GM18502 (cell line): ENCODE data around the gene SCAMP5.

Experiments used
- ATAC-seq: cut with Tn5 transposase; IDR thresholded peaks from one replicate; pipeline ENCODE4 v1.9.1; 2021; ENCODE audit warnings: mild to moderate bottlenecking; ENCODE audit not compliant: unreplicated experiment, poor library complexity

Gene SCAMP5, protein sequence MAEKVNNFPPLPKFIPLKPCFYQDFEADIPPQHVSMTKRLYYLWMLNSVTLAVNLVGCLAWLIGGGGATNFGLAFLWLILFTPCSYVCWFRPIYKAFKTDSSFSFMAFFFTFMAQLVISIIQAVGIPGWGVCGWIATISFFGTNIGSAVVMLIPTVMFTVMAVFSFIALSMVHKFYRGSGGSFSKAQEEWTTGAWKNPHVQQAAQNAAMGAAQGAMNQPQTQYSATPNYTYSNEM

DNA sequence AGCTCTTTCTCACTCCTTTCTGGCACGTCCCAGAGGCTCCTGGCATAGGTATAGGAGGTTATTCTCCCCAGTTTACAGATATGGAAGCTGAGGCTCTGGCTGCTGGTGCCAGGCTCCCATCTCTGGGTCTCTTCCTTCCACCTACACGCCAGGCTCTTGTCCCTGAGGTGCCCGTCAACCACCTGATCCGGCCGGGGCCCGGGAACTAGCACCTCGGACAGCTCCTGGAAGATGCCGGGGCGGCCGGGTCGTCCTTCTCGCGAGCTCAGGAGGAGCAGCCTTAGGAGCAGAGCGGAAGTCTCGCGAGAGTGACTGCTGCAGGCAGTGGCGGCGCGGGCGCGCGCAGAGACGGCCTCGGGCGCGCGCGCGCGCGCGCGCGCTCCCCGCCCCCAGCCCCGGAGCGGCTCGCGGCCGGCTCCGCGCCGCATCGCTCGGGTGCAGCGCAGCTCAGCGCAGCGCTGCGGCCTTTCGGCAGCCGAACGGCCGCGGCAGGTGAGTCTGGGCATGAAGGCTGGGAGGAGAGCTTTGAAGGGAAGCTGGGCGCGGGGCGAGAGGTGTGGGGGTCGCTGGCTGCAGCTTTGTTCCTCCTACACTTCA is at the start of gene SCAMP5:
Gene SCAMP5, plus strand, starts transcription at position 382 of the 597 bp plus-strand sequence. CDS start 16,277 bp downstream, outside the sequence.
- ATAC-seq, result peak; percentile 73

- ATAC-seq, result no peak
These were observed 45.1 kb upstream of the SCAMP5 start for GRCh38 chr15:74950078-74950908.

GRCh38 chr15:74951006-74951405 is 44.4 kb upstream of the SCAMP5 start:
- ATAC-seq, result no peak

DNA sequence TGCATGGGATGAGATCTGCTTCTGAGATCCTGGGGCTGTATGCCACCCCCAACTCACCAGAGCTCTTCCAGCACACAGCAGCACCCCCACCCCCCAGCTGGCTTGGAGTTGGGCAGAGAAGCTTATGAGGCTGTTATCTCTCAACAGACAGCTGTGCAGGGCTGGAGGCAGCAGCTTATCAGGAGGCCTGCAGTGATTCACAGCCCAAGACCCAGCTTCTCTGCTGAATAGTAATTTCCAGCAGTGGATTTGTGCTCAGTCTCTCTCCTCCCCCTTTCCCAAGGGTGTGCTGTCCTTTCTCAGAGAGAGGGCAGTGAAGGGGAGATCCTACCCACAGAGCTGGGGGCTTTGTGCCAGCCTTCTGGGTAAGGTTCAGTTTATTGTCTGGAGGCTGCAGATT is 40.8 kb upstream of the SCAMP5 start:
- ATAC-seq, result no peak

GRCh38 chr15:74955017-74955416 is 40.3 kb upstream of the SCAMP5 start:
- ATAC-seq, result no peak

DNA sequence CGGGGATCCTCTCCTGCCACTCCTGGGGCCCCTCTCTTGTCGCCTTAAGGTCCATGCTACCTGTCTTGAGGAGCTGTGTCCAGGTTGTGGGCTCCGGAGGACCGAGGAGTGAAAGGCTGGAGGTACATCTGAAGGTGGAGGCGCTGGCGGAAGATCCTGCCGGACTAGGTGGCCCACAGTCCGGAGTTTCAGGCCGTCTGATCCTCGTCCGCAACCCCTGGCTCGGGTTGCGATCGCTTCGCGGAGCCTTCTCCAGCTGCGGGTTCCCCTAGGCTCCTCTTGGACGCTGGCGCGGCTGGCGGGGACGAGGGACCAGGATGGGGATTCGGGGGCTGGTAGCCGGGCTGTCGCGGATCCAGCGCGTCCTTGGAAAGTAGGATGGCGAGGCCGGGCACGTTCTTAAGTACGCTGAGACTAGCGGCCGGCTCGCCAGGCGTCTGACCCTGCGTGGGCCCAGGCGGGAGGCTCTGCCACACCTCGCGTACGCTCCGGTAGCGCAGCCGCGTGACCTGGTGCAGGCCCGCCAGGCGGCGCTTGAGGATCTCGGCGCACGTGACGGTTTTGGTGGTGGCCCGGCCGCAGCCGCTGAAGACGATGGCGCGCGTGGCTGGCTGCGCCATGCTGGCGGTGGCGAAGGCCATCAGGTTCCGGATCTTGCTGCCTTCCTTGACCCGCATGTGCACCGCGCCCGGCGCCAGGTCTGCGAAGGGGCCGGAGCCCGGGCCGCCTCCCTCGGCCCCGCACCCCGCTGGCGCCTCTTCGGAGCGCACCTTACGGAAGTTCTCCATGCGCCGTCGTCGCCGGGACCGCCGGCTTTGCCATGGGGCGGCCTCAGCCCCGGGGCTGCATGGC is 39.3 kb upstream of the SCAMP5 start:
- ATAC-seq, result peak; percentile 53

- ATAC-seq, result peak; percentile 83
These were observed 38.5 kb upstream of the SCAMP5 start, which contains the start of gene RPP25 for GRCh38 chr15:74956648-74957475. Gene RPP25 (minus strand): TSS chr15:74956772. CDS start chr15:74956583, 189 bp downstream.

DNA sequence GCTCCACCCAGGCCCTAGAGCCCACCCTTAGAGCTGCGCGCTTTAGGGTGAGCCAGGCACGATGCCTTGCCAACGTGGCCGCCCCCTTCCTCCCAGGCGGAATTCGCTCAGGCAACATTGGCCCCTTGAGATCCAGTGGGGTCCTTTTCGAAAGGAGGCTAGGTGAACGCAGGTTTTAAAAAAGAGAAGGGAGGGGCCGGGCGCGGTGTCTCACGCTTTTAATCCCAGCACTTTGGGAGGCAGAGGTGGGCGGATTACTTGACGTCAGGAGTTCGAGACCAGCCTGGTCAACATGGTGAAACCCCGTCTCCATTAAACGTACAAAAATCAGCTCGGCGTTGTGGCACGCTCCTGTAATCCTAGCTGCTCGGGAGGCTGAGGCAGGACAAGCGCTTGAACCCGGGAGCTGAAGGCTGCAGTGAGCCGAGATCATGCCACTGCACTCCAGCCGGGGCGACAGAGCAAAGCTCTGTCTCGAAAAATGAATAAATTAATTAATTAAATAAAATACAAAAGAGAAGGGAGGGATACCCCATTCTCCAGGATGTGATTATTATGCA is 37.8 kb upstream of the SCAMP5 start:
- ATAC-seq, result no peak

DNA sequence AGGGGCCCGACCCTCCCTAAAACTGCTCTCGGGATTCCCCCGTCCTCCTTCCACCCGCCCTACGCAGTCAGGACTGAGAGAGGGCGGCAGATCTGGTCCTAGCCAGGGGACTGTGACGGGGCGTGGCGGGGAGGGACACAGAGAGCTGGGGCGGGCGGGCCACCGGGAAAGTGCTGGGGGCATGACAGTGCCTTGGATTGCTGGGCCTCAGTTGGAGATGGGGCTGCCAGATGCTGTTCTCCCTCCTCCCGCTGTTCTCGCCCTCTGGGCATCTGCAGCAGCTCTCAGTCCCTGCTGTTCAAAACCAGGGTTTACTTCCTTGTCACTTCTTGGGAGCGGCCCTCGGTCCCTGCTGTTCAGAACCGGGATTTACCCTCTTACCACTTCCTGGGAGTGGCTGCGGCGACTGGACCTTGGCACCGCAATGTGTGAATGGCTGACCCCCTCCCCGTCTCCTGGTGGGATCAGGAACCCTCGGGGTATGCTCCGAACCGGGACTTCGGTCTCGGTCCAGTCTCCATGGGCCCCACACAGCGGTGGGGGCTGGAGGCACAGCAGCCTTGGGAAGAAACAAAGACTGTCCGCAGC is 36.9 kb upstream of the SCAMP5 start:
- ATAC-seq, result no peak

DNA sequence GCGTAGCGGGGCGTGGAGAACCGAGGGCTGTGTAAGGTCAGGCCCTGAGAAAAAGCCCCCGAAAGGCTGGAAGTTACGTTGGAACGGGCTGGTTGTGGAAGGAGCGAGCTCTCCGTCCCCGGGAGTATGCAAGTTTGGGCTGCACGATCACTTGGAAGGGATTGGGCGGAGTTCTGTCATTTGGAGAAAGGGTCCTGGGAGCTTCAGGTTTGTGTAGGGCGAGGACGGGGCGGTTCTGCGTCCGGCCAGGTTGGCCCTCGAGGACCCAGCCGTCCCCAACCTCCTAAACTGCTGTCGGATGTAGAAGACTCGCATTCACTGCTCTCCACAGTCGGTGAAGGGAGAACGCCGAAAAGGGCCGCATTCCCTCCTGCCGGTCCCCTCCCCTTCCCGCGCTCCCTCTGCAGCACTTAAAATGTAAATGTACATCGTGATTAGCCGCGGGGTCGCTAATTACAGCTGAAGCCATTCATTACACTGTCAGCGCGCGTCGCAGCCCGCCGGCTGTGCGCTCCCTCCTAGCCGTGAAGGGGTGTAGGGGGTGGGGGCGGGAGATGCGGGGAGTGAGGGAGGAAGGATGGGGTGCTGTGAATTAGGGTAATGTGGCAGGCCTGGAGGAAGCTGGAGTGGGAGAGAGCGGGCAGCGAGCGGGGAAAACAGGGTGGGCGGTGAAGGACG is 36.3 kb upstream of the SCAMP5 start:
- no peak for ATAC-seq

- no peak for ATAC-seq
These were observed 35.8 kb upstream of the SCAMP5 start for GRCh38 chr15:74959586-74959939.

DNA sequence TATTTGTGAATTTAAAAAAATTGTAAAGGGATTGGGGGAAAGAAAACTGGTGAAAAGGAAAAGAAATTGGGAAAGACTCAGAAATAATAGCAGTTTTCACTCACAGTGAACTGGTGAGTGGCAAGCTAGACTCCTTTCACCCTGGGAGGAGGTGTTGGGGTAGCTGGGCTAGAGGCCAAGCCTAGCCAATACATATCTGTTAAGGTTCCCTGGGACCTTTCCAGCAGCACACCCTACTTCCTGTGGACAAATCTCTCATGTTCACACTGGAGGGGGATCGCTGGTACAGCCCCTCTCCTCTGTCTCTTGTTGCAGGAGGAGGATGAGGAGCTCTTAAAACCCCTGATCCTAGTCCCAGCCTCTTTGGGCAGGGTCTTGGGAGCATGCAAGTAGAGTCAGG is 35.1 kb upstream of the SCAMP5 start:
- ATAC-seq, result no peak

- ATAC-seq, result no peak
These were observed 34.3 kb upstream of the SCAMP5 start for GRCh38 chr15:74960995-74961588.

DNA sequence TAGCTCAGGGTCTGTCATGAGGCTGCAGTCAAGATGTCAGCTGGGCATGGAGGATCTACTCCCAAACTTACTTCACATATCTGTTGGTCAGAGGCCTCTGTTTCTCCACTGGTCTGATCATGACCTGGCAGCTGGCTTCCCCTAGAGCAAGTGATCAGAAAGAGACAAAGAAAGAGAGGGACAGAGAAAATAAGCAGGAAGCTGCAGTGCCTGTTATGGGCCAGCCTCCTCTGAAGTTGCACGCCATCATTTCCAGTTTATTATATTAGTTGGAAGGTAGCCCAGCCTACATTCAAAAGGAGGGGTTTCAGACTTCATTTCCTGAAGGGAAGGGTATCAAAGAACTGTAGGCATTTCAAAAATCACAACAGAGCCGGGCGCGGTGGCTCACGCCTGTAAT is 33.7 kb upstream of the SCAMP5 start:
- no peak for ATAC-seq

DNA sequence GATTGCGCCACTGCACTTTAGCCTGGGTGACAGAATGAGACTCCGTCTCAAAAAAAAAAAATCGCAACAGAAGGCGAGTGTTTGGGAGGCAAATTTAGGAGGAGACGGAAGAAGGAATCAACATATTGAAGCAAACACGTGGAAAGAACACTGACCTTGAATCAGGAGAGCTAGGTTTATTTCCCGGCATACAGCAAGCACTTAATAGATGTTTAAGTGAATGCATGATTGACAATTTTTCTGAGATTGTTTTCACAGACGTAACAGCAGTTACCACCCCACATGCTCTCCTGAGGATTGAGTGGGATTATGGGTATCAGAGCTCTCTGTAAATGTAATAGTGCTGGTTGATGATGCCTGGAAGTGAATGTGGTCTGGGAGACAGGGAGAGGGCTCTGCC is 33.1 kb upstream of the SCAMP5 start:
- no peak for ATAC-seq

DNA sequence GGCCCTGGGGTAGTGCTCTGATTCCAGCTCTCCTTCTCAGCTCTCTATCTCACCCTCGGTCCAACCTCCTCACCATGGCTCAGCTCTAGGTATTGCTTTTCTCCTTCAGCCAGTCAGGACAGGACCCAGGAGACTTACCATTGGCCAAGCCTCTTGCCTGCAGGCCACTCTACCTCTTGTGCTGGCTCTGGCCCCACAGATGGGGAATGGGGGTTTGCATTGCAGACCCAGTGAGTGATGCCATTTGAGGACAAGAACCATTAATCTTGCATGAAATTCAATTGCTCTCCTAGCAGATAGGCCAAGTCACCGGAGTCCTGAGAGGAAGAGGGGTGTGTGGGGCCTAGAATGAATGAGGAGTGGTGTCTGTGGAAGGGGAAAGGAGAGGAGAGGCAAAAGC is 32.7 kb upstream of the SCAMP5 start:
- ATAC-seq, result no peak

DNA sequence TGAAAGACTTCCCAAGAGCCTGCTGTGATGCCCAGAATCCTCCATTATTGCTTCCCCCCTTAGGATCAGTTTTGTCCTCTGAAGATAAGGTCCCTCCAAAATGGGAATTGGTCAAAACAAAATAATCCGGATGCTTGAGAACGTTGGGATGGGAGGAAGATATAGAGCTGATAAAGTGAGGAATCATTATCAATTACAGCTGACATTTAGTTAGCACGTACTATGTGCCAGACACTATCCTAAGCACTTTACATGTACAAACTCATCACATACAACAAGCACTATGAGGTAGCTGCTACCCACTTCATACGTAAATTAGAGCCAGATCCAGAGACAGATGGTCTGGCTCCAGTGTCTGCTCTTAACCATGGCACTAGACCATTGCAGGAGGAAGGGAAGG is 32.1 kb upstream of the SCAMP5 start:
- no peak for ATAC-seq

- ATAC-seq, result no peak
These were observed 30.6 kb upstream of the SCAMP5 start for GRCh38 chr15:74964794-74965193.
